Measurements from ENCODE around the gene AMIGO3. TPM values are rescaled to one million over a fixed set of nuclear protein-coding genes. Genes with fewer than 3 reads are reported as not detected.
"Not testable (repeated sequence)": the region's sequence is repeated elsewhere in the genome, so short reads cannot be mapped to it uniquely, and the experiment has no call there.

Gene AMIGO3
- polyA plus RNA-seq, 1 donor from 2014 or later: 1.5 TPM

GRCh38 chr3:49709852-49710251, 9.6 kb downstream of the AMIGO3 start:
- Mint-ChIP-seq H3K4me3 (no peak overlapping the region), H3K36me3 (peaks cover 7% of the 10 kb centered on the region), H3K9me3 (no peaks in the 10 kb centered on the region), H3K27me3 (no peaks in the 10 kb centered on the region), H3K27ac (no peak overlapping the region), H3K4me1 (peaks cover 0 to 5% (median 4%) of the 10 kb centered on the region in 3 donors)

GRCh38 chr3:49707113-49707480, 12.4 kb downstream of the AMIGO3 start:
- no peak overlapping the region for H3K4me3 Mint-ChIP-seq
- H3K27me3 Mint-ChIP-seq: no peaks in the 10 kb centered on the region
- H3K4me1 Mint-ChIP-seq: peaks cover 0 to 5% (median 4%) of the 10 kb centered on the region in 3 donors
- peak overlapping the region in 1 of 3 donors; percentile 50 for H3K27ac Mint-ChIP-seq
- H3K9me3 Mint-ChIP-seq: no peaks in the 10 kb centered on the region
- H3K36me3 Mint-ChIP-seq: peaks cover 7% of the 10 kb centered on the region

DNA sequence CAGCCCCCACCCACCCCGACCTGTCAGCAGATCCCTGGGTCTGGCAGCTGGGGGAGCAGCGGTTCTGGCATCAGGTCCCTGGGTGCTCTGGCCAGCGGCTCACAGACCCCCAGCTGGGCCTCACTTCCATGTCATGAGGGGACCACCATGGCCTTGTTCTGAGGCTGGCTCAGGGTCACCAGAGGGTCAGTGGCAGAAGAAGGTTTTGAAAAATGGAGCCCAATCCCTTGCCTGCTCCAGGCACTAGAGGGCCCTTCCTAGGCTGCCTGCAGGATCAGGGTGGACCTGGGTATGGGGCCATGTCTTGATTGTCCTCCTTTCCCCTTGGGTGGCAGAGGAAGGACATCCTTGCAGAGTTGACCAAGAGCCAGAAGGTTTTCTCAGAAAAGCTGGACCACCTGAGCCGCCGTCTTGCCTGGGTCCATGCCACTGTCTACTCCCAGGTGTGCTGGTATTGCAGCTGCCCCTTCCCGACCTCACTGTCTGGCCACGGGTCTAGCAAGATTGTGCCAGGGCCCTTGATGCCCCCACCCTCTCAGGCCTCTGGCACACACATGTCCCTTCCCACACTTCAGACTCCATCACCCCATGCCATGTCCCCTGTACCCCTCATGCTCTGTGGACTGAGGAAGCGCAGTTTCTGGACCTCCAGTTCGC, 12.9 kb downstream of the AMIGO3 start:
- H3K27ac Mint-ChIP-seq: peak overlapping the region in 1 of 3 donors; percentile 80

DNA sequence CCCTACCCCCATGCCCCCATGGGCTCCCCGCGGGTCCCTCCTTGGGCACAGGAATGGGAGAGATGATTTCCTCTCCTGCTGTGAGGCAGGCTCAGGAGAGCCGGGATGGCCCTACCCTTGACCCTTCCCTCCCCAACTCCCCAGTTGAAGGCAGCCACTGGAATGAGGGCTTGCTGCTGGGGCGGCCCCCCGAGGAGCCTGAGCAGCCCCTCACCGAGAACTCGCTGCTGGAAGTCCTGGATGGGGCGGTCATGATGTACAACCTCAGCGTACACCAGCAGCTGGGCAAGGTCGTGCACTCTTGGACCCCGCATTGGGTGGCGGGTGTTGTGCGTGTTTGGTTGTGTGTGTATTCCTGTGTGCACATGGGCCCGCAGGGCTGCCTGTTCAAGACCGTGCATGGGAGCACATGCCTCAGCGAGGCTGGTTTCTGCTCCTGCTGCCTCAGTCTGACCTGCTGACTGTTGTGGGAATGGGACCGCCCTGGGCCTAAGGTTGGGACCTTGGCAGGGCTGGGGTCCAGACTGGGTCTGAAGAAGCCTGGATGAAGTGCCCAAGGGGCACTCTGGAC, 14.0 kb downstream of the AMIGO3 start:
- Mint-ChIP-seq H3K27me3 (no peaks in the 10 kb centered on the region), H3K36me3 (peaks cover 5% of the 10 kb centered on the region), H3K4me1 (peaks cover 0 to 4% (median 4%) of the 10 kb centered on the region in 3 donors), H3K9me3 (no peaks in the 10 kb centered on the region), H3K4me3 (no peak overlapping the region), H3K27ac (no peak overlapping the region)

More for the DNA sequence above, 12.9 kb downstream of the AMIGO3 start:
- no peaks in the 10 kb centered on the region for H3K9me3 Mint-ChIP-seq
- peaks cover 5% of the 10 kb centered on the region for H3K36me3 Mint-ChIP-seq
- H3K27me3 Mint-ChIP-seq: no peaks in the 10 kb centered on the region
- no peak overlapping the region for H3K4me3 Mint-ChIP-seq
- peaks cover 0 to 4% (median 4%) of the 10 kb centered on the region in 3 donors for H3K4me1 Mint-ChIP-seq

DNA sequence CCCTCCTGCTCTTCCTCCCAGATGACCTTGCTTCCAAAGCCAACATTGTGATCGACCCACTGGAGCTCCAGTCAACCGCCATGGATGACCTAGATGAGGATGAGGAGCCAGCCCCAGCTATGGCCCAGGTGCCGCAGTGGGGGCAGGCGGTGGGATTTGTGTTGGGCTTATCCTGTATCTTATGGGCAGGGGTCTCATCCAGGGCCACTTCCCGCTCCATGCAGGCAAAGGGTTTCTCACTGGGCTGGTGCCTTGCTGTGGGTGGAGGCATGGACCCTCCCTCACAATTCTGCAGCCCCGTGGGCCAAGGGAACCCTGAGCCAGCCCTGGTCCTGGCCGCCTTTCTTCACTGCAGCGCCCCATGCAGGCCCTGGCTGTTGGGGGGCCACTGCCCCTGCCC, 14.9 kb downstream of the AMIGO3 start:
- no peaks in the 10 kb centered on the region for H3K27me3 Mint-ChIP-seq
- H3K4me1 Mint-ChIP-seq: peaks cover 0 to 4% (median 4%) of the 10 kb centered on the region in 3 donors
- H3K36me3 Mint-ChIP-seq: peaks cover 3% of the 10 kb centered on the region
- H3K27ac Mint-ChIP-seq: no peak overlapping the region
- no peak overlapping the region for H3K4me3 Mint-ChIP-seq
- no peaks in the 10 kb centered on the region for H3K9me3 Mint-ChIP-seq

GRCh38 chr3:49703956-49704355, 15.5 kb downstream of the AMIGO3 start:
- Mint-ChIP-seq H3K27me3 (no peaks in the 10 kb centered on the region), H3K9me3 (no peaks in the 10 kb centered on the region), H3K4me1 (peaks cover 0 to 4% (median 4%) of the 10 kb centered on the region in 3 donors), H3K27ac (no peak overlapping the region), H3K4me3 (no peak overlapping the region), H3K36me3 (peaks cover 3% of the 10 kb centered on the region)

GRCh38 chr3:49703443-49703927, 16.0 kb downstream of the AMIGO3 start:
- Mint-ChIP-seq H3K36me3 (peaks cover 3% of the 10 kb centered on the region), H3K27me3 (no peaks in the 10 kb centered on the region), H3K4me1 (peaks cover 0 to 4% (median 3%) of the 10 kb centered on the region in 3 donors), H3K27ac (no peak overlapping the region), H3K9me3 (no peaks in the 10 kb centered on the region), H3K4me3 (peak overlapping the region in 1 of 4 donors; percentile 19)

DNA sequence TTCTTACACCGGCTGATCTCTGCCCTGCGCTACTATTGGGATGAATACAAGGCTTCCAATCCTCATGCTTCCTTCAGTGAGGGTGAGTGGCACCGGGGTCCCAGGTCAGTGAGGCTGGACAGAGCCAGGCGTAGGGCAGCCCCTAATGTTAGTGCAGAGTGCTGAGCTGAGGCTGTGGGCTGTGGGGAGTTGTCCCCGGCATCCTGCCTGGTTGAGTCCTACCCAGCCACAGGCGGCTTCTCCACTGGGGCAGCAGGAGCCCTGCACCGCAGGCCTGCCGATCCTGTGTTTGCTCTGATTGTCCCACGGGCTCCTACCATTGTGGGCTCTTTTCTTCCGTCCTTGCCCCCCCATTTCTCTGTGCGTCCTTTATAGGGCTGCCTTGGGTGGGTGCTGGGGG, 16.8 kb downstream of the AMIGO3 start:
- no peak overlapping the region for H3K4me3 Mint-ChIP-seq
- no peaks in the 10 kb centered on the region for H3K27me3 Mint-ChIP-seq
- H3K9me3 Mint-ChIP-seq: no peaks in the 10 kb centered on the region
- H3K36me3 Mint-ChIP-seq: no peaks in the 10 kb centered on the region
- no peak overlapping the region for H3K27ac Mint-ChIP-seq
- peaks cover 0 to 2% (median 0%) of the 10 kb centered on the region in 3 donors for H3K4me1 Mint-ChIP-seq

DNA sequence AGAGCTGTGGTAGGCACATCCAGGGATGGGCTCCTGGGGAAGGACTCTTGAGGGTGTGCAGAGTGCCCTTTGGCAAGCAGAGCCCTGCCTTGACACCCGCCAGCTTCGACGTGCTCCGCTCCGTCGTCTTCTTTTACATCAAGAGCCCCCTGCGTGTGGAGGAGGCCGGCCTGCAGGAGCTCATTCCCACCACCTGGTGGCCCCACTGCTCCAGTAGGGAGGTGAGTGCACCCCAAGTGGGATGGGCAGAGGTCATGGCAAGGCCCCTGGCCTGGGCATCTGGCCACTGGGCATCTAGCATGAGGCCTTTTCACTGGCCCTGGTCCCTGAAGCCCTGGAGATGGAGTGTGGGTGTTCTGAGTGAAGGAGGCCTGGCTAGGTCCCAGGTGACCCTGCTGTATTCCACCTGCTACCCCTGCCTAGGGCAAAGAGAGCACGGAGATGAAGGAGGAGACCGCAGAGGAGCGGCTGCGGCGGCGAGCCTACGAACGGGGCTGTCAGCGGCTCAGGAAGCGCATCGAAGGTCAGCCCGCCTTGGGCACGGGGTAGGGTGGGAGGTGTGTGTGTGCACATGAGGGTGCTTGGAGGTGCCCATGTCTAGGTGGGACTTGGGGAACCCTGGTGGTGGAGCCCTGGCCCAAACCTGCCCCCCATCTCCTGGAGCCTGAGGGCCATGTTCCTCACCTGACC, 18.0 kb downstream of the AMIGO3 start:
- H3K9me3 Mint-ChIP-seq: no peaks in the 10 kb centered on the region
- H3K4me3 Mint-ChIP-seq: peak overlapping the region in 1 of 4 donors; percentile 29
- H3K4me1 Mint-ChIP-seq: no peaks in the 10 kb centered on the region
- H3K27ac Mint-ChIP-seq: no peak overlapping the region
- H3K27me3 Mint-ChIP-seq: no peaks in the 10 kb centered on the region
- H3K36me3 Mint-ChIP-seq: no peaks in the 10 kb centered on the region

DNA sequence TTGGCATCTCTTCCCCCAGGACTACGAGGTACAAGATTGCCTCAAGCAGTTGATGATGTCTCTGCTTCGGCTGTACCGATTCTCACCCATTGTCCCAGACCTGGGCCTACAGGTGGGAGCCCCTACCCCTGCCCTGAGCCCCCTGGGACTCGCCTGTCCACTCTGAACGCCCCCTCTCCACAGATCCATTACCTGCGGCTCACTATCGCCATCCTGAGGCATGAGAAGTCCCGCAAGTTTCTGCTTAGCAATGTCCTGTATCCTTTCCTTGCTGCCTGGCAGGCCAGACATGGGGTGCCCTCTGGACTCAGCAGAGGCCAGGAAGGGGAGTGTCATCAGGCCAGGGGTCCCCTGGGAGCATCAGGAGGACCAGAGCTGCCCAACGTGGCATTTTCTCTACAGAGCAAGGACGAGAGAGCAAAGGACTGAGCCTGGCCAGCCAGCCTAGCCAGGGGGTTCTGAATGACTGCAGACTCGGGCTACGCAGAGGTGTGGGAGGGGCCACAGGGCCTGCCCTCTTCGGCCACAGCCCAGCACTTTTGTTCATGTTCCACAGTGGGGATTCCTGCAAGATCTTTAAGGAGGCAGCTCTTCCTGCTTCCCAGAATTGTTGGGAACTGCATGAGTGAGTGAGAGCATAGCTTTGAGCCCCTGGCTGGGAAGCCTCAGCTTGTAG, 18.9 kb downstream of the AMIGO3 start:
- H3K27me3 Mint-ChIP-seq: no peaks in the 10 kb centered on the region
- no peak overlapping the region for H3K4me3 Mint-ChIP-seq
- H3K4me1 Mint-ChIP-seq: no peaks in the 10 kb centered on the region
- H3K27ac Mint-ChIP-seq: peak overlapping the region in 1 of 3 donors; percentile 35
- H3K9me3 Mint-ChIP-seq: no peaks in the 10 kb centered on the region
- H3K36me3 Mint-ChIP-seq: no peaks in the 10 kb centered on the region

DNA sequence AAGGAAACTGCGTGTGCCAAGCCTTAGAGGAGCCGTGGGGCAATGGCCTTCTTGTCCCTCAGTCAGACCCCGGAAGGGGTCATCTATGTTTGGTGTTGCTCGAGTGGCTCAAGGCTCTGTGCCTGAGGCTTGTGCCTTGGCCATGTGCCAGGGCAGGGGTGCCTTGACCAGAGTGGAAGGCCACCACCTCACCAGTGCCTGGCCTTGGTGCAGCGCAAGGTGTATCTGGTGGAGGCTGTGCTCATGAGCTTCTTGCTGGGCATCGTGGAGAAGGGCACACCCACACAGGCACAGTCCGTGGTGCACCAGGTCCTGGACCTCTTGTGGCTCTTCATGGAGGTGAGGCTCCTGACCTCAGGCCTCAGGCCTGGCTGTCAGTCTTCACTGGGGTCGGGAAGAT, 19.5 kb downstream of the AMIGO3 start:
- no peak overlapping the region for H3K4me3 Mint-ChIP-seq
- no peaks in the 10 kb centered on the region for H3K9me3 Mint-ChIP-seq
- no peaks in the 10 kb centered on the region for H3K27me3 Mint-ChIP-seq
- H3K27ac Mint-ChIP-seq: no peak overlapping the region
- no peaks in the 10 kb centered on the region for H3K36me3 Mint-ChIP-seq
- no peaks in the 10 kb centered on the region for H3K4me1 Mint-ChIP-seq

DNA sequence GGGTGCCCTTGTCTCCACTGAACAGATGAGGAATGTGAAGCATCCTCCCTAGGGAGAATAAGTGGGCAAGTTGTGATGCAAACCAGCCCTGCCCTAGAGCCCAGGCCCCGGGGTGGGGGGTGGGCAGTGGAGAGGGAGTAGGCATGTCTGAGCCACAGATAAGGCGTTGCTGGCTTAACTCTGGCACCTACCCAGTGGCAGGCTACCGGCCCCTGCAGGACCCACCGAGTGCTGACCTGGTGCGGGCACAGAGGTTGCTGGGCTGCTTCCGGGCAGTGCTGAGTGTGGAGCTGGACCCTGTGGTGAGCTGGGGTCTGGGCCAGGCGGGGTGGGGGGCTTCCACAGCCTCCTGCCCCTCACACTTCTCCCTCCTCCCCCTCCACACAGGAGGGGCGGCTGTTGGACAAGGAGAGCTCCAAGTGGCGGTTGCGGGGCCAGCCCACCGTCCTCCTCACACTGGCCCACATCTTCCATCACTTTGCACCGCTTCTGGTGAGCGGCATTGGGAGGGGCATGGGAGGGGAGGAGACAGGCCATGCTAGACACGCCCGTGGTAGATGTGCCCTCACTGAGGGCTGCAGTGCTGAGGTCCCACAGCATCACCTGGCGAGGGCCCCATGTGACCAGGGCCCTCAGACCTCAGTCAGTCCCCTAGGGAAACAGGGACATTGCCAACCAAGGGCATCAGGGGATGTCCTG, 20.1 kb downstream of the AMIGO3 start:
- peak overlapping the region in 1 of 3 donors; percentile 31 for H3K27ac Mint-ChIP-seq
- H3K4me3 Mint-ChIP-seq: no peak overlapping the region
- no peaks in the 10 kb centered on the region for H3K4me1 Mint-ChIP-seq
- H3K27me3 Mint-ChIP-seq: no peaks in the 10 kb centered on the region
- H3K36me3 Mint-ChIP-seq: no peaks in the 10 kb centered on the region
- H3K9me3 Mint-ChIP-seq: no peaks in the 10 kb centered on the region

GRCh38 chr3:49695350-49696015, 24.0 kb downstream of the AMIGO3 start:
- H3K27ac Mint-ChIP-seq, H3K4me3 Mint-ChIP-seq, H3K4me1 Mint-ChIP-seq, H3K27me3 Mint-ChIP-seq, H3K9me3 Mint-ChIP-seq, H3K36me3 Mint-ChIP-seq: not testable (repeated sequence)

DNA sequence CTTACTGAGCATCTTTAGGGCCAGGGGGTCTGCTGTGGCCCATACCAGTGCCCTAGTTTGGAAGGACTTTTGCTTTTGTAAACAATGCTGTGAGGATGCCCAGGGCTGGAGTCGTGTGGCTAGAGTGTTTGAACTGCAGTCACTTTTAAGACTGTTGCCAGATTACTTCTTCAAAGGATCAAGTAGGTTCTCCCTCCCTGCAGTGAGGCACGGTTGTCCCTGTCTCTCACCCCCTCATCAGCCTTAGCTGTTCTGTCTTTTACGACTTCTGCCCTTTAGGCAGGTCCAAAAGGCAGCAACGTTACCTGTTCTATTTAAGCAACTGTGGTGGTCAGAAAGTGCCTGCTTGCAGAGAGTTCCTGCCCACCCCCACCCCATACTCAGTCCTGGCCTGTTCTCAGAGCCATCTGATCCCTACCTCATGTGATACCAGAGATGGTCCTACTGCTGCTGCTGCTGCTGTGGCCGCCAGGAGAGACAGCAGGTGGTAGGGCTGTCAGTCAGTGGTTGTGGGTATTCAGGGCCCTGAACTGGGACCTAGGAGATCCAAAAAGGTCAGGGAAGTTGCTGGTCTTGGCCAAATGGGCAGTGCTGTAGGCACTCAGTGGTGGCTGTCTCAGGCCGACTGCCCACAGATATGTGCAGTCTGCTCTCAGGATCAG, 24.9 kb downstream of the AMIGO3 start:
- Mint-ChIP-seq H3K4me1 (peaks cover 12 to 14% (median 12%) of the 10 kb centered on the region in 3 donors), H3K27ac (peak overlapping the region in 1 of 3 donors; percentile 57)
- H3K27me3 Mint-ChIP-seq, H3K4me3 Mint-ChIP-seq, H3K36me3 Mint-ChIP-seq, H3K9me3 Mint-ChIP-seq: not testable (repeated sequence)

All from IgD-negative memory B cell (primary cell).